Measurements from ENCODE around the gene SMIM35.

DNA sequence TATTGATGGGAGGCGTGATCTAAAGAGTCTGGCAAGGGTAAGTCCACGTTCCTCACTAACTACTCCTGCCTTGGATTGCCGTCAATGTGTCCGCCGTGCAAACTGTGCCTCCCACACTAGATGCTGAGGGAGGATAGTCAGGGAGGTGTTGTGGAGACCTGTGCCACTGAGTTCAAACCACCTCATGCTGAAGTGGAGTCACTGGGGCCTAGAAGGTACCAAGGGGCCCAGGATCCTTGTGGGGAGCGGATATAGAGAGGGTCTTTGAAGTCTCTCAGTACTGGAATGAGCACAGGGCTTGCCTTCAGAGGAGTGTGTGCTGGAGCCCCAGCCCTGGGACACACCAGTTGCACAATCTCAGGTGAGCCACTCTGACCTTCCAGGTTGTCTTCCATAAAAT is 37.0 kb downstream of the SMIM35 start:
- no peak for TF ChIP-seq ELF4 (IDR thresholded peaks at IDR 0.05)
- no peak for TF ChIP-seq FOXM1 (IDR thresholded peaks at IDR 0.05; ENCODE audit: borderline replicate concordance)
- no peak for TF ChIP-seq TARDBP (IDR thresholded peaks at IDR 0.05)
- no peak for TF ChIP-seq SUZ12 (IDR thresholded peaks at IDR 0.05)
- TF ChIP-seq BHLHE40 (IDR thresholded peaks at IDR 0.05; ENCODE audit: borderline replicate concordance), result no peak
- TF ChIP-seq, protein P1, sequence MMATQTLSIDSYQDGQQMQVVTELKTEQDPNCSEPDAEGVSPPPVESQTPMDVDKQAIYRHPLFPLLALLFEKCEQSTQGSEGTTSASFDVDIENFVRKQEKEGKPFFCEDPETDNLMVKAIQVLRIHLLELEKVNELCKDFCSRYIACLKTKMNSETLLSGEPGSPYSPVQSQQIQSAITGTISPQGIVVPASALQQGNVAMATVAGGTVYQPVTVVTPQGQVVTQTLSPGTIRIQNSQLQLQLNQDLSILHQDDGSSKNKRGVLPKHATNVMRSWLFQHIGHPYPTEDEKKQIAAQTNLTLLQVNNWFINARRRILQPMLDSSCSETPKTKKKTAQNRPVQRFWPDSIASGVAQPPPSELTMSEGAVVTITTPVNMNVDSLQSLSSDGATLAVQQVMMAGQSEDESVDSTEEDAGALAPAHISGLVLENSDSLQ (IDR thresholded peaks at IDR 0.05), result no peak
- TF ChIP-seq HDGF (IDR thresholded peaks at IDR 0.05; ENCODE audit: borderline replicate concordance), result no peak
- TF ChIP-seq FOXK2 (IDR thresholded peaks at IDR 0.05), result no peak
- TF ChIP-seq L3MBTL2 (conservative IDR thresholded peaks at IDR 0.05), result no peak
- TF ChIP-seq FOXA1 (IDR thresholded peaks at IDR 0.05), result no peak
